ENCODE data around the gene UBL4B.

Gene UBL4B

GRCh38 chr1:110067479-110067892 lies 44.8 kb upstream of the UBL4B start:
- Histone ChIP-seq H3K27me3 (no peaks in the 10 kb centered on the region), H3K4me3 (ENCODE audit: low read depth, low read length) (no peak overlapping the region), H3K4me1 (peaks cover 9% of the 10 kb centered on the region), H3K9me3 (no peaks in the 10 kb centered on the region), H3K36me3 (no peaks in the 10 kb centered on the region)
- no peak for TF ChIP-seq CTCF (IDR thresholded peaks at IDR 0.05; ENCODE audit: low read depth, low read length)
- DNase-seq, result no peak

GRCh38 chr1:110067893-110068645 lies 44.2 kb upstream of the UBL4B start:
- Histone ChIP-seq H3K9me3 (no peaks in the 10 kb centered on the region), H3K4me1 (peaks cover 3% of the 10 kb centered on the region), H3K4me3 (ENCODE audit: low read depth, low read length) (no peak overlapping the region), H3K36me3 (no peaks in the 10 kb centered on the region), H3K27me3 (no peaks in the 10 kb centered on the region)
- no peak for DNase-seq
- no peak for TF ChIP-seq CTCF (IDR thresholded peaks at IDR 0.05; ENCODE audit: low read depth, low read length)

GRCh38 chr1:110068646-110069403 lies 43.4 kb upstream of the UBL4B start:
- TF ChIP-seq CTCF (IDR thresholded peaks at IDR 0.05; ENCODE audit: low read depth, low read length), result no peak
- H3K27me3 ChIP-seq, result no peaks in the 10 kb centered on the region
- H3K4me1 ChIP-seq, result no peaks in the 10 kb centered on the region
- H3K36me3 ChIP-seq, result no peaks in the 10 kb centered on the region
- no peaks in the 10 kb centered on the region for H3K9me3 ChIP-seq
- no peak overlapping the region for H3K4me3 ChIP-seq (ENCODE audit: low read depth, low read length)
- no peak for DNase-seq

- TF ChIP-seq CTCF (IDR thresholded peaks at IDR 0.05; ENCODE audit: low read depth, low read length), result no peak
- no peak overlapping the region for H3K4me3 ChIP-seq (ENCODE audit: low read depth, low read length)
- no peaks in the 10 kb centered on the region for H3K36me3 ChIP-seq
- H3K9me3 ChIP-seq, result no peaks in the 10 kb centered on the region
- H3K27me3 ChIP-seq, result no peaks in the 10 kb centered on the region
- no peaks in the 10 kb centered on the region for H3K4me1 ChIP-seq
- no peak for DNase-seq
These were observed 42.6 kb upstream of the UBL4B start for GRCh38 chr1:110069404-110070281.

- TF ChIP-seq CTCF (IDR thresholded peaks at IDR 0.05; ENCODE audit: low read depth, low read length), result no peak
- no peaks in the 10 kb centered on the region for H3K4me1 ChIP-seq
- H3K9me3 ChIP-seq, result no peaks in the 10 kb centered on the region
- DNase-seq, result no peak
- no peaks in the 10 kb centered on the region for H3K27me3 ChIP-seq
- no peak overlapping the region for H3K4me3 ChIP-seq (ENCODE audit: low read depth, low read length)
- H3K36me3 ChIP-seq, result no peaks in the 10 kb centered on the region
These were observed 42.0 kb upstream of the UBL4B start for GRCh38 chr1:110070282-110070669.
